IMR-90 (cell line): ENCODE results near the gene INTS15. TPM values are rescaled to one million over a fixed set of nuclear protein-coding genes. Genes with fewer than 3 reads are reported as not detected.

Experiments used
- ATAC-seq: fragments of 200-7000 bp; cut with Tn5 transposase; 2 replicates; pipeline ENCODE4 v1.9.1; 2020; ENCODE audit warnings: low read depth, mild to moderate bottlenecking, moderate library complexity
- BruUV-seq: library from RNA; stranded (reverse); fragments of 400-500 nt; replicated peaks from 2 replicates; lab custom pipeline; 2021; lab: Mats Ljungman, UMichigan
- CTCF ChIA-PET: fragments of 300-600 bp; formaldehyde crosslinking; extraction: SDS; loops from one replicate; lab custom pipeline; 2021; ENCODE audit warnings: antibody characterized with exemption; lab: Yijun Ruan, JAX
- POLR2A ChIA-PET: fragments of 300-600 bp; sonication (Branson Sonifier 250); formaldehyde crosslinking; loops from one replicate; lab custom pipeline; 2022; ENCODE audit warnings: antibody characterized with exemption; ENCODE audit not compliant: unreplicated experiment; lab: Charles Lee
- DNase-seq: peaks from one replicate; pipeline ENCODE4 v3.0.0; 2013
- H2AFZ ChIP-seq: replicated peaks from 2 replicates; pipeline ENCODE3; 2013; ENCODE audit warnings: low read length, mild to moderate bottlenecking; ENCODE audit not compliant: poor library complexity
- H2AK5ac ChIP-seq: 2 replicates; pipeline ENCODE4 v1.6.1; 2013; ENCODE audit warnings: low read depth, low read length, inconsistent platforms
- H2AK9ac ChIP-seq: replicated peaks from 2 replicates; pipeline ENCODE3; 2013; ENCODE audit warnings: mild to moderate bottlenecking, low read depth, low read length, moderate library complexity; ENCODE audit not compliant: poor library complexity
- H2BK120ac ChIP-seq: 2 replicates; pipeline ENCODE4 v1.6.1; 2013; ENCODE audit warnings: low read depth, low read length, inconsistent platforms
- H2BK15ac ChIP-seq: 3 replicates; pipeline ENCODE4 v1.6.1; 2013; ENCODE audit warnings: low read depth, low read length, inconsistent platforms
- H2BK20ac ChIP-seq: 2 replicates; pipeline ENCODE4 v1.6.1; 2013; ENCODE audit warnings: low read depth, mild to moderate bottlenecking, inconsistent platforms, low read length, moderate library complexity
- H2BK5ac ChIP-seq: 2 replicates; pipeline ENCODE4 v1.6.1; 2013; ENCODE audit warnings: mild to moderate bottlenecking, low read depth, low read length, inconsistent platforms; ENCODE audit not compliant: poor library complexity, severe bottlenecking
- H3K14ac ChIP-seq: replicated peaks from 2 replicates; pipeline ENCODE4 v1.6.1; 2013; ENCODE audit warnings: low read depth, low read length, inconsistent platforms
- H3K18ac ChIP-seq: 2 replicates; pipeline ENCODE4 v1.6.1; 2013; ENCODE audit warnings: low read depth, low read length, control low read depth
- H3K23ac ChIP-seq: 2 replicates; pipeline ENCODE4 v1.6.1; 2013; ENCODE audit warnings: low read depth, low read length, inconsistent platforms
- H3K27ac ChIP-seq: 2 replicates; pipeline ENCODE4 v1.5.1; 2013; ENCODE audit warnings: mild to moderate bottlenecking, control low read depth, low read length; ENCODE audit not compliant: insufficient read depth
- H3K27me3 ChIP-seq: 2 replicates; pipeline ENCODE4 v1.6.1; 2013; ENCODE audit warnings: low read length; ENCODE audit not compliant: control insufficient read depth, insufficient read depth
- H3K36me3 ChIP-seq: 2 replicates; pipeline ENCODE4 v1.6.1; 2013; ENCODE audit warnings: low read length, mixed read lengths; ENCODE audit not compliant: control insufficient read depth, insufficient read depth
- H3K4ac ChIP-seq: 2 replicates; pipeline ENCODE4 v1.6.1; 2013; ENCODE audit warnings: low read depth, low read length, inconsistent platforms
- H3K4me1 ChIP-seq: 2 replicates; pipeline ENCODE4 v1.6.1; 2013; ENCODE audit warnings: low read length, mixed read lengths; ENCODE audit not compliant: control insufficient read depth, insufficient read depth
- H3K4me2 ChIP-seq: 2 replicates; pipeline ENCODE4 v1.6.1; 2013; ENCODE audit warnings: low read depth, mild to moderate bottlenecking, control low read depth, low read length, moderate library complexity
- H3K4me3 ChIP-seq: 2 replicates; pipeline ENCODE4 v1.5.1; 2013; ENCODE audit warnings: low read depth, mild to moderate bottlenecking, control low read depth, low read length, moderate library complexity; ENCODE audit not compliant: insufficient read depth
- H3K56ac ChIP-seq: 2 replicates; pipeline ENCODE4 v1.6.1; 2013; ENCODE audit warnings: low read length, inconsistent platforms; ENCODE audit not compliant: insufficient read depth; ENCODE audit errors: extremely low read depth
- H3K79me1 ChIP-seq, 2 experiments: 2 replicates each; pipeline ENCODE4 v1.6.1; 2013; ENCODE audit warnings: low read length in 2 of 2, inconsistent platforms in 1 of 2, low read depth in 1 of 2
- H3K9ac ChIP-seq: 2 replicates; pipeline ENCODE4 v1.6.1; 2013; ENCODE audit warnings: low read depth, low read length, control low read depth
- H3K9me1 ChIP-seq: 2 replicates; pipeline ENCODE4 v1.6.1; 2013; ENCODE audit warnings: low read length, inconsistent platforms; ENCODE audit not compliant: insufficient read depth
- H3K9me3 ChIP-seq: 2 replicates; pipeline ENCODE4 v1.6.1; 2013; ENCODE audit warnings: low read length; ENCODE audit not compliant: control insufficient read depth, insufficient read depth
- H4K20me1 ChIP-seq: 2 replicates; pipeline ENCODE4 v1.6.1; 2013; ENCODE audit warnings: low read length, inconsistent platforms; ENCODE audit not compliant: insufficient read depth
- H4K5ac ChIP-seq: 2 replicates; pipeline ENCODE4 v1.6.1; 2013; ENCODE audit warnings: mild to moderate bottlenecking, low read depth, low read length, control low read depth
- H4K8ac ChIP-seq, 2 experiments: 2 replicates each; pipeline ENCODE4 v1.6.1; 2013; ENCODE audit warnings: low read depth in 2 of 2, low read length in 2 of 2, control low read depth in 1 of 2, inconsistent platforms in 1 of 2
- H4K91ac ChIP-seq: 2 replicates; pipeline ENCODE4 v1.6.1; 2013; ENCODE audit warnings: low read depth, low read length, inconsistent platforms; ENCODE audit not compliant: insufficient read depth
- BHLHE40 ChIP-seq: fragments of 150-350 bp; IDR thresholded peaks from 2 replicates; pipeline ENCODE4 v1.6.1; 2016; ENCODE audit warnings: mild to moderate bottlenecking, low read depth, low read length
- CHD1 ChIP-seq: IDR thresholded peaks from 2 replicates; pipeline ENCODE4 v1.6.1; 2012; ENCODE audit warnings: low read depth, low read length, improper control_type of control experiment
- FOS ChIP-seq: fragments of 150-350 bp; IDR thresholded peaks from 2 replicates; pipeline ENCODE4 v1.6.1; 2016; ENCODE audit warnings: low read depth, low read length
- MAZ ChIP-seq: IDR thresholded peaks from 2 replicates; pipeline ENCODE4 v1.6.1; 2012; ENCODE audit warnings: low read depth, mild to moderate bottlenecking, low read length, improper control_type of control experiment, moderate library complexity, borderline replicate concordance
- NFE2L2 ChIP-seq: fragments of 150-350 bp; IDR thresholded peaks from 2 replicates; pipeline ENCODE4 v1.6.1; 2016; ENCODE audit warnings: low read depth, mild to moderate bottlenecking, low read length
- POLR2A ChIP-seq: IDR thresholded peaks from 2 replicates; pipeline ENCODE4 v1.6.1; 2012; ENCODE audit warnings: mild to moderate bottlenecking, low read depth, low read length
- RCOR1 ChIP-seq: IDR thresholded peaks from 2 replicates; pipeline ENCODE4 v1.6.1; 2012; ENCODE audit warnings: mild to moderate bottlenecking, low read length, improper control_type of control experiment; ENCODE audit not compliant: insufficient replicate concordance
- WGBS, 2 experiments: methylation state at CpG; one replicate each; pipeline versions ENCODE4 v1.1.5 to v1.1.7; 2013; ENCODE audit warnings: missing lambda C conversion rate in 2 of 2; ENCODE audit not compliant: insufficient read length in 1 of 2; ENCODE audit errors: extremely low coverage in 2 of 2; 5-methylcytosine and 5-hydroxymethylcytosine counted together
- dilution Hi-C: fragments of 300-500 bp; cut with HindIII; formaldehyde crosslinking; loops from one replicate; pipeline ENCODE4 v1.14.3; 2018; ENCODE audit warnings: low sequenced_read_pairs; ENCODE audit not compliant: unreplicated experiment
- in situ Hi-C: fragments of 300-500 bp; cut with MboI; formaldehyde crosslinking; loops from 3 replicates; pipeline ENCODE4 v1.14.3; 2019; ENCODE audit warnings: low sequenced_read_pairs, inconsistent platforms, mixed read lengths
- intact Hi-C: fragments of 100-400 bp; cut with micrococcal nuclease; formaldehyde crosslinking; loops from 2 replicates; pipeline ENCODE4 v1.10.0; 2022
- polyA plus RNA-seq, 3 experiments: library from polyadenylated mRNA; depleted of rRNA; stranded (reverse); fragments of >200 nt; gene quantifications; 2 replicates each; pipeline ENCODE4 v1.2.3, GENCODE V29; 2012; ENCODE audit warnings: low replicate concordance in 1 of 3
- total RNA-seq: library from RNA; depleted of rRNA; stranded (reverse); fragments of >200 nt; gene quantifications from 2 replicates; pipeline ENCODE4 v1.2.3, GENCODE V29; 2012
- TF ChIP-seq, protein P1 (sequence below): fragments of 150-350 bp; IDR thresholded peaks from 2 replicates; pipeline ENCODE4 v1.6.1; 2016; ENCODE audit warnings: low read depth, mild to moderate bottlenecking, low read length, moderate library complexity, borderline replicate concordance
- TF ChIP-seq, protein P2 (sequence below): conservative IDR thresholded peaks from 2 replicates; pipeline ENCODE4 v1.5.1; 2012; ENCODE audit warnings: mild to moderate bottlenecking, low read depth, low read length, improper control_type of control experiment

Gene INTS15
- total and polyA plus RNA-seq, 2 of the 4 experiments (the other 2 are of a cell fraction): 7.0 to 20.8 TPM

GRCh38 chr7:6624246-6624611 lies 34.4 kb downstream of the INTS15 start:
- no peak overlapping the region for H3K4me2 ChIP-seq
- no TSS peak for BruUV-seq
- no peak overlapping the region for H2AK5ac ChIP-seq
- no peak overlapping the region for H2BK5ac ChIP-seq
- no peak overlapping the region for H4K91ac ChIP-seq
- H3K27me3 ChIP-seq: no peaks in the 10 kb centered on the region
- no peak overlapping the region for H3K4ac ChIP-seq
- WGBS, 2 experiments: no CpG with 5 or more reads among the region's 3 CpGs
- POLR2A ChIA-PET: no interaction called here
- intact Hi-C loops: no loop called here
- no peak overlapping the region for H2BK20ac ChIP-seq
- H3K9me3 ChIP-seq: no peaks in the 10 kb centered on the region
- H4K20me1 ChIP-seq: no peaks in the 10 kb centered on the region
- peaks cover 16% of the 10 kb centered on the region for H3K36me3 ChIP-seq
- no peak overlapping the region for H3K9ac ChIP-seq
- no peaks in the 10 kb centered on the region for H3K4me1 ChIP-seq
- dilution Hi-C loops: no loop called here
- H2BK15ac ChIP-seq: no peak overlapping the region
- no peak overlapping the region for H2AFZ ChIP-seq
- H3K23ac ChIP-seq: no peak overlapping the region
- no peaks in the 10 kb centered on the region for H3K9me1 ChIP-seq
- H3K56ac ChIP-seq: no peak overlapping the region
- H3K27ac ChIP-seq: no peak overlapping the region
- no peak overlapping the region for H2AK9ac ChIP-seq
- no peak overlapping the region for H3K4me3 ChIP-seq
- no peak overlapping the region for H4K5ac ChIP-seq
- CTCF ChIA-PET: no interaction called here
- H4K8ac ChIP-seq: no peak overlapping the region
- DNase-seq: no peak
- in situ Hi-C loops: no loop called here
- H3K14ac ChIP-seq: no peak overlapping the region
- no peak for ATAC-seq
- no peak overlapping the region for H3K18ac ChIP-seq
- no peaks in the 10 kb centered on the region for H3K79me1 ChIP-seq
- no peak for TF ChIP-seq CHD1
- no peak for TF ChIP-seq FOS
- no peak for TF ChIP-seq BHLHE40
- TF ChIP-seq RCOR1: no peak
- TF ChIP-seq MAZ: no peak
- no peak for TF ChIP-seq POLR2A
- TF ChIP-seq NFE2L2: no peak
- TF ChIP-seq, protein P1, sequence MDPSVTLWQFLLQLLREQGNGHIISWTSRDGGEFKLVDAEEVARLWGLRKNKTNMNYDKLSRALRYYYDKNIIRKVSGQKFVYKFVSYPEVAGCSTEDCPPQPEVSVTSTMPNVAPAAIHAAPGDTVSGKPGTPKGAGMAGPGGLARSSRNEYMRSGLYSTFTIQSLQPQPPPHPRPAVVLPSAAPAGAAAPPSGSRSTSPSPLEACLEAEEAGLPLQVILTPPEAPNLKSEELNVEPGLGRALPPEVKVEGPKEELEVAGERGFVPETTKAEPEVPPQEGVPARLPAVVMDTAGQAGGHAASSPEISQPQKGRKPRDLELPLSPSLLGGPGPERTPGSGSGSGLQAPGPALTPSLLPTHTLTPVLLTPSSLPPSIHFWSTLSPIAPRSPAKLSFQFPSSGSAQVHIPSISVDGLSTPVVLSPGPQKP: no peak
- TF ChIP-seq, protein P2, sequence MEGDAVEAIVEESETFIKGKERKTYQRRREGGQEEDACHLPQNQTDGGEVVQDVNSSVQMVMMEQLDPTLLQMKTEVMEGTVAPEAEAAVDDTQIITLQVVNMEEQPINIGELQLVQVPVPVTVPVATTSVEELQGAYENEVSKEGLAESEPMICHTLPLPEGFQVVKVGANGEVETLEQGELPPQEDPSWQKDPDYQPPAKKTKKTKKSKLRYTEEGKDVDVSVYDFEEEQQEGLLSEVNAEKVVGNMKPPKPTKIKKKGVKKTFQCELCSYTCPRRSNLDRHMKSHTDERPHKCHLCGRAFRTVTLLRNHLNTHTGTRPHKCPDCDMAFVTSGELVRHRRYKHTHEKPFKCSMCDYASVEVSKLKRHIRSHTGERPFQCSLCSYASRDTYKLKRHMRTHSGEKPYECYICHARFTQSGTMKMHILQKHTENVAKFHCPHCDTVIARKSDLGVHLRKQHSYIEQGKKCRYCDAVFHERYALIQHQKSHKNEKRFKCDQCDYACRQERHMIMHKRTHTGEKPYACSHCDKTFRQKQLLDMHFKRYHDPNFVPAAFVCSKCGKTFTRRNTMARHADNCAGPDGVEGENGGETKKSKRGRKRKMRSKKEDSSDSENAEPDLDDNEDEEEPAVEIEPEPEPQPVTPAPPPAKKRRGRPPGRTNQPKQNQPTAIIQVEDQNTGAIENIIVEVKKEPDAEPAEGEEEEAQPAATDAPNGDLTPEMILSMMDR: no peak
- no peak overlapping the region for H2BK120ac ChIP-seq
